GM19328 (cell line): ENCODE data around the gene RUSF1.
A peak's percentile ranks its signal among the peaks of the same experiment; 100 is the strongest.
"Not testable (repeated sequence)": the region's sequence is repeated elsewhere in the genome, so short reads cannot be mapped to it uniquely, and the experiment has no call there.

Experiments
- ATAC-seq: cut with Tn5 transposase; IDR thresholded peaks from one replicate; pipeline ENCODE4 v1.9.1; 2021; ENCODE audit warnings: mild to moderate bottlenecking, moderate library complexity; ENCODE audit not compliant: unreplicated experiment

RUSF1 gene

DNA sequence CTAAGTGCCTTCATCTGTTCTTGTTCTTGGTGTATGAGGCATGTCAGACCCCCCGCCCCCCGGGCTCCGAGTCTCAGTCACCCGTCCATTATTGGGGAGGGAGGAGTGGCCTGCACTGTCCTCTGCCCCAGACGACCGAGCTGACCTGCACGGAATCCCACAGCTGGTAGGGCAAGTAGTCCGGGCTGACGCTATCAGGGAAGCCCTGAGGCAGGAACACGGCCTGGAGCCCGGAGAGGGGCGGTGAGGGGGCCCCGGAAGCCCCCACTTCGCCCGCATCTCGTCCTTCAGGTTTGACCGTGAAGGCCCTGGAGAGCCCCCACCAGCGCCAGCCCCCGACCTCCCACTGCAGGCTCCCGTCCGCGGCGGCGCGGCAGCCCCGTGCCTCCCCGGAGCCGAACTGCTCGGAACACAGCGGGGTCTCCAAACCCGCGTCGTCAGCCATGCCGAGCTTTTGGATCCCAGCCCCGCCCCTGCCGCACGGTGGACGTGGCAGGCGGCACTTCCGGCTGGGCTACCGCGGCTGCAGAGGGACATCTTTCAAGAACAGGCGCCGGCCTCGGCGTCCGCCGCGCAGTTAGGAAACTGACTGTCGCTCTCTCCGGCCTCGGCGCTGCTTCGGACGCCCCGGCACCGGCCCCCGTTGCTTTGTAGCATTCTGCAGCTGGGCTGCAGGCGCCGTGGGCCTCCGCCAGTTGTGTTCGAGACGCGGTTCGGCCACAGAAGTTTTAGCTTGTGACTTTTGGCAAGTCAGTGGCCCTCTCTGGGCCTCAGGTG, at the start of gene RUSF1:
TSS of gene RUSF1 (minus strand) at position 463 of the 777 bp plus-strand sequence. CDS start at position 445, 18 bp downstream.
- peak; percentile 73 for ATAC-seq

DNA sequence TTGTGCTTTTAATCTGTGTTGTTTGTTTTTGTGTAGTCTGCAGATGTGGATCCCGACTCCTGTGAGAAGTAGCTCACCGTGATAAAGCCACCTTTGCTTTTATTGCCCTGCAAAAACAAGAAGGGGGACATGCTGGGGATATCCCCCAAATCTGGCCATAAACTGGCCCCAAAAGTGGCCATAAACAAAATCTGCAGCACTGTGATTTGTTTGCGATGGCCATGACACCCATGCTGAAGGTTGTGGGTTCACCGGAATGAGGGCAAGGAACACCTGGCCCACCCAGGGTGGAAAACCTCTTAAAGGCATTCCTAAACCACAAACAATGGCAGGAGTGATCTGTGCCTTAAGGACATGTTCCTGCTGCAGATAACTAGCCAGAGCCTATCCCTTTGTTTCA, 34.6 kb upstream of the RUSF1 start:
- ATAC-seq = no peak

GRCh38 chr16:31539762-31540161, 31.6 kb upstream of the RUSF1 start:
- ATAC-seq = not testable (repeated sequence)

DNA sequence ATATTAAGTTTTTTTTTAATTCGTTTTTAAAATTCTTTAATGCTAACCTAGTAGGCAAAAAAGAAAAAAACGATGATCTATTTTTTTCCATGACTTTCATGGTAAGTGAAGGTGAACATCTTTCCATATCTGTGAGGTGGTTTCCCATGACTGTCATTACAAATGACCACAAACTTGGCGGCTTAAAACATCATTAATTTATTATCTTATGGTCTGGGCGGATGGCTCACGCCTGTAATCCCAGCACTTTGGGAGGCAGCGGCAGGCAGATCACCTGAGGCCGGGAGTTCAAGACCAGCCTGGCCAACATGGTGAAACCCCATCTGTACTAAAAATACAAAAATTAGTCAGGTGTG, 30.0 kb upstream of the RUSF1 start:
- not testable (repeated sequence) for ATAC-seq

GRCh38 chr16:31537362-31538242, 29.4 kb upstream of the RUSF1 start:
- ATAC-seq = no peak

- ATAC-seq = no peak
Measured at GRCh38 chr16:31536804-31537361, 28.7 kb upstream of the RUSF1 start.

DNA sequence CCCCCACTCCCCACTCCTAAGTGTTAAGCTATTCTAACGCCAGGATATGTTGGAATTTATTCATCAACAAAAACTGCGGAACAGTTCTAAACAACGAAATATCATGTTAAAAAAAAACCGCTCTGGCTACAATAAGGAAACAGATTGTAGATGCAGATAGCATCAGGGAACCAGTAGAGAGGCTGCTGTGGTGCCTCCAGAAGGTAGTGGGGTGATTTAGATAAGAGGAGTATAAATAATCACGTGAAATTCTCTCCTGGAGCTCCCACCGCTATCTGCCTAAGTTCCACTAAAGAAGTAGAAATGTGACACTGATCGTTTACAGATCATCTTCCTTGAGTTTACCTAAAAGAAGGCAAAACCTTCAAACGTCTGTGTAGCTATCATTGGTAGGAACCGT, 27.5 kb upstream of the RUSF1 start:
- no peak for ATAC-seq

GRCh38 chr16:31532896-31533295, 24.7 kb upstream of the RUSF1 start:
- ATAC-seq = no peak

DNA sequence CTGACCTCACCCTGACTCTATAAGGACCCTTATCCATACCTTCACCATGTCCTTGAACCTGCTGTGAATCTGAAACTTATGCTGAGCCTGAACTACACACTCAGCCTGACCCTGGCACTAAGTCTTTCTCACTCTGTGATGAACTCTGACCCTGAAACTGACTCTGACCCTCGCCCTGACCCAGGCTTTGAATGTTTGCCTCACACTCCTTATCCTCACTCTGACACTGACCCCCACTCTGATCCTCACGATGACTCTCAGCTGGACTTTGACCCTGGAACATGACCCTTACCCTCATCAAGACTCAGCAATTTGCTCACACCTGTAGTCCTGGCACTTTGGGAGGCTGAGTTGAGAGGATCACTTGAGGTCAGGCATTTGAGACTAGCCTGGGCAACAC, 23.9 kb upstream of the RUSF1 start:
- no peak for ATAC-seq

DNA sequence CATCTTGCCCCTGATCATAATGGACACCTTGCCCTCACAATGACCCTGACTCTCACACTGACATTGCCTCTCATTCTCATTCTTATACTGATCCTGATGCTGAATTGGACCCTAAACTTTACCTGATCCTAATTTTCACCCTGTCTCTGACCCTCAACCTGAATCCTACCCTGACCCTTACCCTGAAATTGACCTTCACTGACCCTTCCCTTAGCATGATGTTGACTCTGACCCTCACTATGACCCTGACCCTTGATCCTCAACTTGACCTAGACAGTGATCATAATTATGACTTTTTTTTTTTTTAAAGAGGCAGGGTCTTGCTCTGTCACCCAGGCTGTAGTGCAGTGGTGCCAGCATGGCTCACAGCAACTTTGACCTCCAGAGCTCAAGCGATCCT, 22.9 kb upstream of the RUSF1 start:
- ATAC-seq = no peak

DNA sequence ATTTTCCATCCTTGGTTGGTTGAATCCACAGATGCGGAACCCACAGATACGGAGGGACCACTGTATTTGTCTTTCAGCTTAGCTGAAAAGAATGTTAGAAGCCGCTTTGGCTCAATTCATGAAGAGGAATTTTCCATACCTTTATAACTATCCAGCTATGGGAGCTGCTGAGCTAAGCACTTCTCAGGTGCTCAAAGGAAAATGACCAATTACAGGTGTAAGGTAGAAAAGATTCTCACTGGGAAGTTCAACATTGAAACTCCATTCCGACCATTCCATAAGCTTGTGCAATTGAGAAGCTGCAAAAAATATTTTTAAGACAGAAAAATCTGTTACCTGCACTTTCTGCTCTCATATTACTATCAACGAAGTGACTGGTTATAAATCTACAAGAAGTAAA, 22.2 kb upstream of the RUSF1 start:
- ATAC-seq = no peak

GRCh38 chr16:31529937-31530312, 21.7 kb upstream of the RUSF1 start:
- ATAC-seq = no peak

- no peak for ATAC-seq
Measured at GRCh38 chr16:31529108-31529936, 21.1 kb upstream of the RUSF1 start.

DNA sequence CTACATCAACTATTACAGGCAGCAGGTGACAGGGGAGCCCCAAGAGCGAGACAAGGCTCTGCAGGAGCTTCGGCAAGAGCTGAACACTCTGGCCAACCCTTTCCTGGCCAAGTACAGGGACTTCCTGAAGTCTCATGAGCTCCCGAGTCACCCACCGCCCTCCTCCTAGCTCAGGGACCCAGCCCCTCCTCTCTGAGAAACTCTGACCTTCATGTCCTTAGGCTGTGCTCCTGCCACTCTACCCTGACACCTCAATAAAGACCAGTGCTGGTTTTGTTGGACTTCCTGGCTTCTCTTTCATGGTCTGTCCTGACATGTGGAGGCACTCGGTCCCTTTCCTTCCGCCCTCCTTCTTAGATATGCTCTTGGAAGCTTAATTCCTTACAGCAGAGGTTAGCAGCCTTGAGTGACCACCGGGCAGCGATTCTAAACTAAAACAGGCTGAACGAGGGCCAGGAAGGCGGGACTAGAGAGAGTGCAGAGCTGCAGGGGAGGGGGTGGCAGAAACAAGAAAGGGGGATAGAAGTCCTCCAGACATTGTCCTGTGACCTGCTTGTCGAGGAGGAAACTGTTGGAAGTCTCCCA, 20.4 kb upstream of the RUSF1 start:
- no peak for ATAC-seq

DNA sequence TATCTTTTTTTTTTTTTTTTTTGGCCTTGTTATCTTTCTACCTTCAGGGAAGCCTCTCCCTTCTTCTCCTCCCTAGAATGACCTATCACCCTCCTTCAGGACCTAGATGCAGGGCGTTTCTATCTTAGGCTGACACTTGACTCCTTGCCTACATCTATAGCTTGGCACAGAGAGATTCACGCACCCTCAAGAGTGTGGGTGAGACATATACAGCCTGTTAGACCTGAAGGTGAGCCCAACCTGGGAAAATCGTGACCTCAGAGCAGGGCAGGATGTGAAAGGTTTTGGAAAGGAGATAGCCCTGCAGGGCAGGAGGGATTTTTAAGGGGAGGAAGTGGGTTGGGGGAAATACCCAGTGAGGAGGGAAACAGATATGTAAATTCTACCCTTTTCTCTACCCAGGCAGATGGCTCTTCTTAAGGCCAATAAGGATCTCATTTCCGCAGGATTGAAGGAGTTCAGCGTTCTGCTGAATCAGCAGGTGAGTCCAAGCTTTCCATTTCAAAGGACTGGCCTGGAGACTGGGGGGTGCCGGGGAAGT, 19.6 kb upstream of the RUSF1 start, which contains the start of gene AHSP:
TSS of gene AHSP (plus strand) at position 167 of the 541 bp plus-strand sequence. CDS start at position 407, 240 bp downstream.
- no peak for ATAC-seq

DNA sequence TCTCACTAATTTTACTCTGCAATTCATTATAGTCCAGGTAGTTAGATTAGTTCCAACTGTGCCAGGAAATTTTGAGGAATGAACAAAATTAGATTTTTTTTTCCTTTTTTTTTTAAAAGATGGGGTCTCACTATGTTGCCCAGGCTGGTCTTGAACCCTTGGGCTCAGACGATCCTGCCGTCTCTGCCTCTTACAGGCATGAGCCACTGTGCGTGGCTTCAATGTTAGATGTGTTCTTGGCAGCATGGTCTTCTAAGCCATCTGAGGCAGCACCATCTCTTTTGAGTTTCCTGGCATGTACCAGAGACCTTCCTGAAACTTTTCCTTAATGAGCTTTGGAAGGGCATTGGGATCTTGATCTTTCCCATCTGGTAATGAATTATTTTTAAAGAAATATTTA, 16.9 kb upstream of the RUSF1 start:
- ATAC-seq = no peak

GRCh38 chr16:31523768-31524167, 15.6 kb upstream of the RUSF1 start:
- not testable (repeated sequence) for ATAC-seq

DNA sequence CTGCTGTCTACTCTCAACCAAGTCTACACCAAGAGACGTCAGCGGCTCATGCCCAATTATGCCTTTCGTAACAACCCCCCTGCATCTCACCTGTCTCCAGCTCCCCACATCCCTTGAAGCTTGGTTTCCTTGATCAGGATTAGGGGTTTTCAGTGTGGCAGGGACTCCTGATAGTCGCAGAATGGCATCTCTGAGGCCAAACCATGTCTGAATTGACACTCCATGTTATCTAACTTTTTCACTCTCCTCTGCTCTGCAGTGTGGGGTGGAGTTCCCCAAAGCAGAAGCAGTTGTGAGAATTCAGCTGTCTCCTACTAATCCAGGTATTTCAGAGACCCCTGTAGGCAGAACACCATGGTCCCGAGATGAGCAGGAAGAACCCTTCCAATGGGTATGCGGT, 13.9 kb upstream of the RUSF1 start:
- ATAC-seq = no peak

GRCh38 chr16:31521368-31521767, 13.2 kb upstream of the RUSF1 start:
- ATAC-seq = no peak

DNA sequence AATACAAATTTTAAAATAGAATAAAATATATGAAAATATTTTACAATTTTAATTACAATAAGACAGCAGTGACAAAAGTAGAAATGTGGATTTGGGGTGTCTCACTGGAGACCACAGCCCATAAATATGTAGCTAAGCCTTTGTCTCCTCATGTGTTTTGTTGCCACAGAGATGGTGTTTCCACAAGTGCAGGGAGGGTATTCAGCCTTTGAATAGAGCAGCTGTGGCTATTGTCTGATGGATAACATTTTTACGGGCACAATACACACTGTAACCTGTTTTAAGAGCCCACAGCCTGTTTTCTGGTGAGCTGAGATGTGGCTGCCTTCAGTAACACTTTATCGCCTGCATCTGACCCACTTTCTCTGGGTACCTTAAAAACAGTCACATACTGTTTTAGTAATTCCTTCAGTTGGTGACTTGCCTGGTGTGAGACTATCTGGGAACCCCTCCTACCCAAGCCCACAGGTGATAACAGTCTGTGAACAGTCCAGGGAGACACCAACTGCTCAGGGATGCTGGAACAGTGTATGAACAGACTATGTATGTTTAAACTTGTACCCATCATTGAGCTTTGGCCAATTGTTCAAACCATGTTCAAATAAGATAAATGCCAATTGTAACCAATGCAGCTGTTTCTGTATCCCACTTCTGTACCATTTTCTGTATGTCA, 11.7 kb upstream of the RUSF1 start:
- no peak for ATAC-seq
